Stimulated activated CD4-positive, alpha-beta T cell treated with anti-CD3 and anti-CD28 coated beads, Interleukin-1b, Interleukin-23, amount 100 ng/mL, for 48 hours (primary cell): ENCODE results near the gene SLC4A7.
"Not testable (repeated sequence)": the region's sequence is repeated elsewhere in the genome, so short reads cannot be mapped to it uniquely, and the experiment has no call there.

Experiments used
- DNase-seq: peaks from one replicate; pipeline ENCODE4 v3.0.0-alpha.2; 2020

Gene SLC4A7

DNA sequence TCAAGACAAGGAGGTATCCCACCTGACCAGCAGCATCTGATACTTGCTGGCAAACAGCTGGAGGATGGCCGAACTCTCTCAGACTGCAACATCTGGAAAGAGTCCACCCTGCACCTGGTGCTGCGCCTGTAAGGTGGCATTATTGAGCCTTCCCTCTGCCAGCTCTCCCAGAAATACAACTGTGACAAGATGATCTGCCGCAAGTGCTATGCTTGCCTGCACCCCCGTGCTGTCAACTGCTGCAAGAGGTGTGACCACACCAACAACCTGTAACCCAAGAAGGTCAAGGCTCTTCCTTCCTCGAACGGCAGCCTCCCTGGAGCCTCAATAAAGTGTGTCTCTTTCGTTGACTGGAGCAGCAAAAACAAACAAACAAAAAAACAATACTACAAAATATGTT is 2.2 kb upstream of the SLC4A7 start:
- no peak for DNase-seq

DNA sequence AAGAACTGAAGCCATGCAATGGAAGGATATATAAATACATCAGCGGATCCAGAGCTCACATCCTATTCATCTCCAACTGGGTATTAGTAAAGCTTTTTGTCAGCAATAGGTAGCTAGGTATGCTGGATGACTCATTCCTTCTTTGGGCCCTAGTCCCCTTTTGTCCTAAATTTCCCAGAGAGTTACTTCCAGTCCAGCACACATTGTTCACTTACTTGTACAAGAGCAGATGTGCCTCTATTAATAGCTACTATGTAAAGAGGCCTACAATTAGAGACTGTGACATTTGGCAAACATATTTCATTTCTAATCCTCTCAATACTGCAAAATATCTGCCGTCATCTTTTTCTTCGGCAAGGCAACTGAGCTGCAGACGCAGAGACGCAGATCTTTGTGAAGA is 1.7 kb upstream of the SLC4A7 start:
- DNase-seq = no peak

DNA sequence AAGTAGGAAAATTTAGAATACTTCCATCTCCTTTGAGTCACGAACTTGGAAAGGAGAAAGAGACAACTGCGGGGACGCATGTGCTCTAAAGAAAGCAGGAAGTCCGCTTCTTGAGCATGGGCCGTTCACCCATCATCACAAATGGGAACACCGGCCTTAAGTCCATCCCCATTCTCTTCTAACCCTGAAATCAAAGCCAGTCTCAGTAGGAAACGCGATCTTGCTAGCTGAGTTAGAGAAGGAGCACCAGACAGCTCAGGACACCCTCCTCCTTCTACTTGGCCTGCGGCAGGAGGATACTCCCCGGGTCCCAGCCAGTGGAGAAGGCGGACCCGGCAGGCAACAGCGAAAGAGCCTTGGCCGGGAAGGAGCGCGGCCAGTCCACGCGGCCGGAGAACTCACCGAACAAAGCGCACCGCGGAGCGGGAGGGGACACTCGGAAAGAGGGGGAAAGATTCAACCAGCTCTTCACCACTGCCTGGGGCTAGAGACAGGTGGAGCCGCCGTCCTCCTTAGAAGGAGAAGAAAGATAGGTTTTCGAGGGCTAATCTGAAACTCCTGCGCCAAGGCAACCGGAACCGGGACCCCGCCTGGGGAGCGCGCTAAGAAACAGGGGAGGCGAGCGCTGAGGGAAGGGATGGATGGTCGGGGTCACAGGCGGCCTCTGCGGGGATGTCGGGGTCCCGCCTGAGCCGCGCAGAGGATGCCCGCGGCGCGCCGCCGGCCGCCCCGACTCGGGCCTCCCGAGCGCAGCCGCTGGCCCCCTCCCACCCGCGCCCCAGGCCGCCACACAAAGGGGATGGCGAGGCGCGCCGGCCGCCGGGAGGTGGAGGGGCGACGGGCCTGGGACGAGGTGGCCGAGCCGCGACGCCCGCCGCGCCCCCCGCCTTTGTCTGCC is 818 bp downstream of the SLC4A7 start:
- DNase-seq = peak; percentile 10

DNA sequence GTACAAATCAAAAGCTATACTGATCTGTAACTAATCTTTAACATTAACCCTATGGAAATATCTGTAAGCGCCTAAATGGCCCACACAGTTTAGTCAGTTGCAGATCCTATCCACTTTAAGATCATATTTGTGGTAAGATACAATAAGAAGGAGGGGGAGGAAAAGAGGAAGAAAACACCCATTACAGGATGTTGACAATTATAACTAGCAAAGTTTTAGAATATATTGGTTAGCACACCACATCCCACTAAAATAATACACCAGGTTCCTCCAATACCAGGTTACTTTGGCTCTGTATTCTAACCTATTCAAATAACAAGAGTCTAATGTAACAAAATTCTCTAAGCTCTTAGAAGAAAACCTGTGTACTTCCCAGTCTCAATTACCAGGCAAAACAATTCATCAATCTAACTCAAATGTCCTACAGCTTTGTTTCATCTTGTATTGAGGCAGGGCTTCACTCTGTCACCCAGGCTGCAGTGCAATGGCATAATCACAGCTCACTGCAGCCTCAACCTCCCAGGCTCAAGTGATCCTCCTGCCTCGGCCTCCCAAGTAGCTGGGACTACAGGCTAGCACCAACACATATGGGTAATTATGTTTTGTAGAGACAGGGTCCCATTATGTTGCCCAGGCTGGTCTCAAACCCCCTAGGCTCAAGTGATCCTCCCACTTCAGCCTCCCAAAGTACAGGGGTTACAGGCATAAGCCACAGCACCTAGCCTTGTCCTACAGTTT is 4.2 kb downstream of the SLC4A7 start:
- no peak for DNase-seq

DNA sequence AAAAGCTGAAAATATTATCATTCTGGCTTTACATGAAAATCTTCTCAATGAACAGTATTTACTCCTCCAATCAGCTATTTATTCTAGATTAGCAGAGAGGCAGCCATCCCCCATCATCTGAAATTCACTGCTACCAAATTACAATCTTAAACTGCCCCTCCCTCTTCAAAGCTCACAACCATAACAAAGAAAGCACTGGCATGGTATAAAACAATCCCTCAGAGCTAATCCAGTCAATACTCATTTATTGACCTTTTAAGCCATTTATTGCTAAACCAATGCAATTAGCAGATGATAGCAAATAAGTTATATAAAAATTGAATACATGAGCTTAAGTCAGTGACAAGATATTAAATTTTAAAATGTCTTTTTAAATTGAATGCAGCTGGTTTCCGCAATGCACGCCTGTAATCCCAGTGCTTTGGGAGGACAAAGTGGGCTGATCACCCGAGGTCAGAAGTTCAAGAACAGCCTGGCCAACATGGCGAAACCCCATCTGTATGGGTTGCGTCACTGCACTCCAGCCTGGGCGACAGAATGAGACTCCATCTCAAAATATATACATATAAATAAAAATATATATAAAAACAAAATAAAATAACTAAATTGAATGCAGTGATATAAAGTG is 12.1 kb downstream of the SLC4A7 start:
- no peak for DNase-seq

DNA sequence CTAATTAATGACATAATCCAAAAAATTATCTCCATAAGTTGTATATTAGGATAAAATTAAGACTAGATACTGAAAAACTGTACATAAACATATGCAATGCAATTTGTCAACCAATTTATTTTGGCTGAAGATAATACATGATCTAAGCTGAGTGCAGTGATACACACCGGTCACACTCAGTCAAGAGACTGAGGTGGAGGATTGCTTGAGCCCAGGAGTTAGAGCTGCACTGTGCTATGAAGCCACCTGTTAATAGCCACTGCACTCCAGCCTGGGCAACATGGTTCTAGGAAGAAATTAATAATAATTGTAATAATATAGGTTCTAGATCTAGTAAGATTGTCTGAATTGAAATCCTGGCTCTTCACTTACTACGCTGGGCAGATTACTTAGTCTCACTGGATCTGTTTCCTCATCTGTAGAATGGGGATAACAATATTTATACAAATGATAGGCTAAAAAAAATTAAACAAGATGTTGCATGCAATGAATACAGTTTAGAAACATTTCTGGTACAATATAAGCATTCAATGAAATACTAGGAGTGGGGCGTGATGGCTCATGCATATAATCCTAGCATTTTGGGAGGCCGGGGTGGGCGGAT is 15.8 kb downstream of the SLC4A7 start:
- DNase-seq = no peak

DNA sequence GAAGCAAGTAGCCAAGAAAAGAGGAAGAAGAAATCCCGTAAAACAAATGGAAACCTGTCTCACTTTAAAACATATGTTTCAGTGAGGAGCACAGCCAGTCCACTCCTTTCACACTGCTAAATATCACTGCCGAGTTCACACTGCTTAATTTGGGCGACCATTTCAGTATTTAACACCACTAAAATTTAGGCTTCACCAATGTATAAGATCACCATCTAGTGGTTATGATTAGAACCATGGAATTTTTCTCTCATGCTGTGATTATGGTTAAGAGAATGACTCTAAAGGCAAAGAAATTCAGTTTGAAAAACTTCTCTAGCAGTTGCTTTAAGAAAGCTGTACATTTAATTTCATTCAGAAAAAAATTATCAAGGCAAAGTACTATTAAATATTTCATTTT is 16.6 kb downstream of the SLC4A7 start:
- DNase-seq = no peak

DNA sequence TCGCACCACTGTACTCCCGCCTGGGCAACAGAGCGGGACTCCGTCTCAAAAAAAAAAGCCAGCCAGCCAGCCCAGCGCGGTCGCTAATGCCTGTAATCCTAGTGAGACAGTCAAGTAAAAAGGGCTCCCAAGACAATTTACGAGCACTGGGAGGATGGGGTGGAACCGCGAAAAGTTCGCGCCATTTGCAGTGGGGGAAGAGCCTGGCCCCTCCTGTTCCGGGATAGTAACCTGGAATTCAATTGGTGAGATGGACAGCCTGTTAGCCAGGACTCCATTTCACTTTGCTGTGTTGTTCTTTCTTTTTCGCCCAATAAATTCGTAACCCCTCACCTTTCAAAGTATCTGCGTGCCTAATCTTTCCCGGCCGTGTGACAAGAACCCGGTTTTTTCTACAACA is 19.5 kb downstream of the SLC4A7 start:
- DNase-seq = no peak

DNA sequence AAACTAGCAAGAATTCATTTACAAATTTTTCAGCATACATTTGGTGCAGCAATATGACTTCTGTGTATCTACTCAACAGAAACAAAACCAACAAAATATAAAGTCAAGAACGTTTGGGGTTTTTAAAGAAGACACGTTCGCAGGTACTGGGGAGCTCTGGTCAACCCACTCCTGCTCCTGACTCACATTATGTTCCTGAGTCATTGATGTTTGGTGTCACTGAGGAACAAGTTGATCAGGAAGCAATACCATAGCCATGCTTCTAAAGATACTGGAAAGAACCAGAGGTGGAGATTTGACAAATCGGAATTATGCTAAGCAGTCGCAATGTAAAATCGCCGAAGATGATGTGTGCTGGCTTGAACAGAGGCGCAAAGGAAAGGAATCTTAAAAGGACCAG is 22.0 kb downstream of the SLC4A7 start:
- no peak for DNase-seq

DNA sequence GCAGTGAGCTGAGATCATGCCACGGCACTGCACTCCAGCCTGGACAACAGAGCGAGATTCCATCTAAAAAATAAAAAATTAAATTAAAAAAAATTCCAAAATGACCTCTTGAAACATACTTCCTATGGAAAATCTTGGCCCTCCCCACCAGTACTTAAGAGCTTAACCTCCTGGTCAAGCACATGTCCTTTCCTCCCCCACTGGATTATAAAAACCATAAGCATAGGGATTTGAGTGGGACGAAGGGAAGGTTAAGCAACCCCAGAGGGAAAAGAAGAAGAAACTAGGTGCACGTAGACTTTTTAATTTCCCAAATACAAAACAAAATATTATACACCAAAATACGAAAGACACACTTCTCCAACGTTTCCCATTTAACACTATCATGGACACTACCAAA is 25.3 kb downstream of the SLC4A7 start:
- DNase-seq = no peak

DNA sequence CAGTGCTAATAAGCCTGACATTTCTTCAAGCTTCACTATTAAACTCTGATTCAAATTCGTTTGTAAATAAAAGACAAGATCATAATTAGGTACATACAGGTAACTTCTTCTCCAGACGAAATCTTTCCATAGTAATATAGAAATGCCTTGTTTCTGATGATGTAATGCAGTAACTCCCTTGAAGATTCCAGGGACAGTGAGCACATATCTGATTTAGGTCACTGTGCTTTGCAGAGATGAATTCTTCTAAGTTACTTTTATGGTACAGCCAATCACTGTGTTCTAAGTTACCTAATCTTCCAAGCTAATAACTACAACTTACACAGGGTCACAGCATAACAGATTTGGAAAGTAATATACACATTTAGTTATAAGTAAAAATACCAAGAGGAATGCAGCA is 27.6 kb downstream of the SLC4A7 start:
- no peak for DNase-seq

DNA sequence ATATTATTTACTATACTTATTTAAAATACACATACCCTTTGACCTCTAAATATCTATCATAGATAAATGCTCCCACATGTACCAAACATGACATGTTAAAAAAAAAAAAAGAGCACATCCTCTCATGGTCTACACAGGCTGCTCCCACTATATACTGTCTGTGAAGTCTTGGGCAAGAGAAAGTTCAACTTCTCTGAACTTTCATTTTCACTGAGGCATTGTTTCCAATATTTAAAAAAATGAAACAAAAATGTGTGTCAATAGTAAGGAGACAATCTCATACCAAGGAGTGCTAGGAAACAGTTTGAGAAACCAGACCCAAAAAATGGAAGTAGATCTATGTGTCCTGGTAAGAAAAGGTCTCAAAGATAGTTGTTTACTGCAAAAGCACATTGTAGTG is 29.3 kb downstream of the SLC4A7 start:
- no peak for DNase-seq

DNA sequence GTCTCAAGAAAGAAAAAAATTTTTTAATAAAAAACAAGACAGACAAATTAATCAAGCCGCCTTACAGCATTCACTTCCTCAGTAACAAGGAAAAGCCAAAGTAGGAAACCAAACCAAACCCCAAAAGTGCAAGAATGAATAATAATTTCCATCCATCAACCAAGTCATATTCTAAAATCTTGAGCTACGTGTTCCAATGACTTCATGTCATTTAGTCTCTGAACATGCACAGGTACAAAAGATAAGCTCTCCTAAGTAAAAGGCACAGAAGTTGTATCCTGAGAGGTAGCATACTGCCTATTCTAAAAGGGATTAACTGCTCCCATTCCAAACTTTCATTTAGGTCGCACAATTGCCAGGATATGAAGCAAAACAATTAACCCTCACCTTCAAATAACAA is 29.7 kb downstream of the SLC4A7 start:
- DNase-seq = no peak

DNA sequence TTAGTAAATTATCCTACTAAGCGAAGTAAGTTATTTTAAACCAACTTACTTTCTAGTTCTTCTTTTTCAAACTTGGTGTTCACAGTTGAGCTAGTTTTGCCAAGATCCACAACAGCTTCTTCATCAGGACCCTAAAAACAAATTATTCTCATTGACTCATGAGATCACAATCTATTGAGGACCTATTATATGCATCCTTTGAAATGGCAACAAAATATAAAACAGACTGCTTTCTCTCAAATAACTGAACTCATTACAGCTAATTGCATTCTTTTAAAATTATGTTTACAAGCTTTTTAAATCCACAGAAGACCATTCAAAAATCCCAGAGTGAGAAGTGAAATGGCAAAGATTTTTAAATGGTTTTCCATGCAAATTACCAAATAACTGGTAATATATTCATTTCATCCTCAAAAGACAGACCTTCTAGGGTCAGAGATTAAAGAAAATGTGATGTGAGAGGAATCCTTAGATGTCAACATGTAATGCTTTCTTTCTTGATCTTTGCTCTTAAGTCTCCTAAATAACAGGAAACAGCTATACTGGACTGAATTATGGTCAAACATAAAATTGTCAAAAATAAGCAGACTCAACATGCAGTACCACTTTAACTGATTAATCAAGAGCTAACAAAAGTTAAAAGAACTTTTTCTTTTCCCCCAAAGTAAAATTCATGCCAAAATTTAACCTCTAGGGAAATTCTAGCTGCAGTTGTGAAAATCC is 31.7 kb downstream of the SLC4A7 start:
- no peak for DNase-seq

DNA sequence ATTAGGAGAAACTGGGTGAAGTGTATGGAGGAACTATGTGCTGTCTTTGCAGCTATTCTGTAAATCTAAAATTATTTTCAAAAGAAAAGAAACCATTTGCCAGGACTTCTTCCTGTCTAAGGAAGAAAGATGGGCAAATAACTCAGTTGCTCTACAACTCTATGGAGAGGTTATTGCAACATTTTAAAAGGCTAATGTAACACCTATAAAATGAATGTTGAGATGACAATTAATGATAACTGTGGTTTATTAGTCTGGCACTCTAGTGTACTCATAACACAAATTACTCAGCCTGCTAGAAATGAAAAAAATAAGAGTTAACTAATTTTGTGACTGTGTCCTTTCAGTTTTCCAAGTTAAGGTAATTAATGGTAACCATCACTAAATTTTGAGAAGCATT is 32.3 kb downstream of the SLC4A7 start:
- DNase-seq = no peak

DNA sequence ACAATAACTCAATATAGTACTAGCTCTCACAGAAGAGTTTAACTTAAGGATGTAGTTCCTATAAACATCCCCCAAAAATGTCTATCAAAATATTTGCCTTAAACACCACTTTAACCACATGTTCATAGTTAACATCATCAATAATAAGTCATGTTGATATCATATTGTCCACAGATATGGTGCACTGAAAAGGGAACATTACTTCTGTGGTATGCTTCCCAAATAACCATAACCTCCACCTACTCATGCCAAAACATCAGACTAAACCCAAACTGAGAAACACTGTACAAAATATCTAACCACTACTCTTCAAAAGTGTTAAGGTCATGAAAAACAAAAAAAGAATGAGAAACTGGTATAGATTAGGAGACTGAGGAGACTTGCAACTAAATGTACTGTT is 32.9 kb downstream of the SLC4A7 start:
- DNase-seq = no peak

DNA sequence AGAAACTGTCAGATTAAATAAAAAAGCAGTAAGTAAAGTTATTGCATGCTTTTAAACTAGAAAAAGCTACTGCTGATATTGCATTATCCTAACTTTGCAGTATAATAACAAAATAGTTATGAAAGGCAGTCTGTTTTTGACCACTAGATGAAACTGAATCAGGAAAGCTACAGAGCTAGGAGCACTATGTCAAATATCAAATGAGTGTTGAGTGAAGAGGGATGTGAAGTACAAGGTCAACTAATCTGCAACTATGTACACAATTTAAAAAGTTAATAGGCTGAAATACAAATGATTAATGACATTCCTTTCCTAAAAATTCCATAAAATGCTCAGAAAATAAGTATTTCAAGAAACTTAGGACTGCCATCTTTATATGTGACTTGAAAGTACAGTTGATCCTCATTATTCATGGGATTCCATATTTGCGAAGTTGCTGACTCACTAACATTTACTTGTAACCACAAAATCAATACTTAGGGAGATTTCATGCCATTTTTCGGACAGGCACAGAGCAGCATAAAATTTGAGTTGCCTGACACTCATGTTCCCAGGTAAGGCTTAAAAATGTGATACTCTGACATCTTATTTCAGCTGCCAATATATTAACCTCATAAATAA is 34.5 kb downstream of the SLC4A7 start:
- no peak for DNase-seq

DNA sequence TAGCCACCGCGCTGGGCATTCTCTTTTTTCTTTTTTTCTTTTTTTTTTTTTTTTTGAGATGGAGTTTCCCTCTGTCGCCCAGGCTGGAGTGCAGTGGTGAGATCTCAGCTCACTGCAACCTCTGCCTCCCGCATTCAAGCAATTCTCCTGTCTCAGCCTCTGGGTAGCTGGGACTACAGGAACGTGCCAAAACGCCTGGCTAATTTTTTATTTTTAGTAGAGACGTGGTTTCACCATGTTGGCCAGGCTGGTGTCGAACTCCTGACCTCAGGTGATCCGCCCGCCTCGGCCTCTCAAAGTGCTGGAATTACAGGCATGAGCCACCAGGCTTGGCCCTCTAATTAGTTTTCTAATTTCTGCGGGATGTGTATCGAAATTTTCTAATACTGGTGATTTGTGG is 41.2 kb downstream of the SLC4A7 start:
- not testable (repeated sequence) for DNase-seq

DNA sequence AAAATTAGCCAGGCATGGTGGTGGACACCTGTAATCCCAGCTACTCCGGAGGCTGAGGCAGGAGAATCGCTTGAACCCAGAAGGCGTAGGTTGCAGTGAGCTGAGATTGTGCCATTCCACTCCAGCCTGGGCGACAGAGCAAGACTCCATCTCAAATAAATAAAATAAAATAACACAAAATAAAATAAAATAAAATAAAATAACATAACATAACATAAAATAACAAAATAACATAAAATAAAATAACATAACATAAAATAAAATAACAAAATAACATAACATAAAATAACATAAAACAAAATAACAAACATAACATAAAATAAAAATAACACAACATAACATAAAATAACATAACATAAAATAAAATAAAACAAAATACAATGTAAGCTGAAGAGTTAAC is 45.8 kb downstream of the SLC4A7 start:
- not testable (repeated sequence) for DNase-seq

DNA sequence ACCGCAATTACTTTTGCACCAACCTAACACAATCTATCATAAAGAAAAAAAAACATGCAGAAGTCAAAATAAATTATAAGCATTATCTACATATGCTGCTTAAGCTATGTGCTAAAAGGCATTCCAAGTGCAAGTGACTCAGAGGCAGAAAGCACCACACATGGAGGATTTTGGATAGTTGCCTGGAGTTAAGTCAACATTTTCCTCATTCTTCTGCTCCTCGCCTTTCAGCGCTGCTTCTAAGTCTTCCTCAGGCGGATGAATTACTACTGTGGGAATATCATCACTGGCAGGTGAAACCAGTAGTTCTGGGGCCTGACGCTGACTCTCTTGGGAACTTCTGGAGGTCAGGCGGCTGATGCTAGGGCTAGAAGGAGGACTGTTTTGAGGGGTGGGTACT is 53.1 kb downstream of the SLC4A7 start:
- DNase-seq = no peak

DNA sequence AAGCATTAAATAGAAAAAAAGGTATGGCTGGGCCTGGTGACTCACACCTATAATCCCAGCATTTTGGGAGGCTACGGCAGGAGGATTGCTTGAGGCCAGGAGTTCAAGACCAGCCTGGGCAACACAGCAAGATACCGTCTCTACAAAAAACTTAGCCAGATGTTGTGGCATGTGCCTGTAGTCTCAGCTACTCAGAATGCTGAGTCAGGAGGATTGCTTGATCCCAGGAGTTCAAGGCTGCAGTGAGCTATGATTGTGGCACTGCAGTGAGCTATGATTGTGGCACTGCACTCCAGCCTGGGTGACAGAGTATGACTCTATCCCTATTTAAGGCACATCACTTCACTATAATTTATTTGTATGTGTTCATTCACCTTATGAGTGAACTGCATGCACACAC is 54.3 kb downstream of the SLC4A7 start:
- no peak for DNase-seq

DNA sequence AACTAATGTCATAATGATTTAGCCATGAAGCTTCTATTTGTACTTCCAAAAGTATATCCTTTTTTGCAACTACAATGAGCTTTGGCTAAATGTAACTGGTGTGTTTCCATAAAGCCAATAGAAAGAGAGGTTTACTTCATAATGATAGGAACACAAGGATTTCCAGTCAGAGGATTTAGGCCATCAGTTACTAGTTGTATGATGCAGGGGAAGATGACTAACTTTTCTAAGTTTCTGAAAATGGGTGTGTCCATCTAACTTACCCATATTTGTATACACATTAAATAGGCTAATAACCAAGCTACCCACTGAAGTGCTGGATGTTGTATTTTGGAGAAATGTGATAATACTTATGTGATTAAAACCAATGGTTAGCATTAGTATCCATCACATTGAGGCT is 55.7 kb downstream of the SLC4A7 start:
- DNase-seq = no peak
